Measurements from ENCODE around the gene CHL1.

The CHL1 gene

GRCh38 chr3:212432-212831 lies 15.9 kb downstream of the CHL1 start:
- no peak for DNase-seq (ENCODE audit: low read depth in 1 of 2, low spot score in 1 of 2)

DNA sequence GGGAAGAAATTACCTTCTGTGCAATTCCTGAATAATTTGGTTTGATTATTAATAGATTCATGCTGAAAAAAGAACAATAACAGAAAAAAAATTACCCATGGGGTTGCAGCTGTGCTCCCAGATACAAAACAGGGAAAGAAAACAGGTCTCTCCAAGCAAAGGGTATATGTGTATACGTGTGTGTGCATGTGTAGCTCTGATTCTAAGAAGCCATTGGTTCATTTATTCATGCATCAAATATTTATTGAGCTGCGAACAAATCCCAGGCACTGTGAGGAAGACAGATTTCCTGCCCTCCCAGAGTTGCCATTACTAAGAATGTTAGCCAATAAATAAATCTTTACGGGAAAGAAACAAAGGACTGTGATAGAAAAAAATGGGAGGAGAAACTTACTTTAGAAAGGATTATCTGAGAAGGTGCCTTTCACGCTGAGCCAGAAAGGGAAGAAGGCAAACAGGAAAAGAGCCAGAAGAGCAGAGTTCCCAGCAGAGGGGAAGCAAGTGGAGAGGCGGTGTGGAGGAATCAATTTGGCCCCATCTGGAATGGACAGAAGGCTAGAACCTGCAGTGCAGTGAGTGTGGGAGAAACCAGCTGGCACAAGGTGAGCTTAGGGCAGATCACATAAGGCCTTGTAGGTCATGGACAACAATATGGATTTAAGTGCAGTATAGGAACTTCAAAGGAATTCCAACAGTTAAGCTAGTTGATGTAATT lies 20.7 kb downstream of the CHL1 start:
- DNase-seq (ENCODE audit: low read depth in 1 of 2, low spot score in 1 of 2), result no peak

GRCh38 chr3:217948-218347 lies 21.4 kb downstream of the CHL1 start:
- no peak for DNase-seq (ENCODE audit: low read depth in 1 of 2, low spot score in 1 of 2)

- no peak for DNase-seq (ENCODE audit: low read depth in 1 of 2, low spot score in 1 of 2)
Observed at GRCh38 chr3:228442-229182, 32.0 kb downstream of the CHL1 start.

DNA sequence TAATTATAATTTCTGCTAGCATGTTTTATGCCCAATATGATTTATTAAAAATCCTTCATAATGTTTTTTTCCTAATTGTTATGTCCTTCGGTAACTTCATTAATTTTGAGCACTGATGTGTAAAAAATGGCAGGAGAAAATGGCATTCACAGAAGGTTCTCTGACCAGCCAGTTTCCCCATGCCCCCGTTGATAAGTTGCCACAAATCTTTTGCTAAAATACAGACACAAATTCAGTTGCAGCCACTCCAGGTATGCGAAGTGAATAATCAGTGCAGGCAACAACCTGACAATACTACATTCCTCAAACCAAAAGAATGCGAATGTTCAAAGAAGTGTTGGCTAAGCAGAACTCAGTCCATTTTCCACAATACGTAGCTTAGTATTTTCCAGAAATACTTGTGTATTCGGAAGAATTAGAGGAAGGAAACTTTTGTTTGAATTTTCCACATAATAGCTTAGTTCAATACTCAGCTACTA lies 32.7 kb downstream of the CHL1 start:
- no peak for DNase-seq (ENCODE audit: low read depth in 1 of 2, low spot score in 1 of 2)

- DNase-seq (ENCODE audit: low read depth in 1 of 2, low spot score in 1 of 2), result no peak
Observed at GRCh38 chr3:236881-237280, 40.3 kb downstream of the CHL1 start.

DNA sequence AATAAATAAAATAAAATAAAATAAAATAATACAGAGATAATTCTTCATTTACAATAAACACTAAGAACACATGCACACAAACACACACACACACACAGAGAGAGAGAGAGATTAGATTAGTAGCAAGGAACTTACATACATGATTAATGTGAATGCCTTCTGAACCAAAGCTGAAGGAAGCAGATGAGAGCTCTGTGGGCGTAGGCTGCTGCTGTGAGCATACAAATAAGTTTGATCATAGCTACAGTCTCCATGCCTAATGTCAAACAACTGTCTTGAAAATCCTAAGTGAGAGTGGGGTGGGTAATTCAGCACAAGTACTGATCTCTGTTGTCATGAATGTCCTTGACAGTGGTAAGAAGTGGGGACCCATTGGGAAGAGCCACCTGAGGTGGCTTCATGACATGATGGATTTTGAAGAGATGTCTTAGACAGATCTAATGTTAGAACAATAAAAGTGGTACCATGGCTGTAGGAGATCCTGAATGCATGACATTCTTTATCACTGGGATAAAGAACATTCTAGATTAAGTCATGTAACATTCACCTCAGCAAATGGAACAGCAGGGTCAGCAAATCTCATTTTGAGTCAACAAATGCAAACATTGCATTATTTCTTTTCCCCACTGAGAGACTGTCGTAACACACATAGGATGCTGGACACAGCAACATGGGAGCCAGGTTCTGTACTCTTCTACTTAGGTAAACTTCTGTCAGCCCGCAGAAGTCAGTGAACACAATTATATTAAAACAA lies 46.2 kb downstream of the CHL1 start:
- DNase-seq (ENCODE audit: low read depth in 1 of 2, low spot score in 1 of 2), result no peak

GRCh38 chr3:243356-243725 lies 46.8 kb downstream of the CHL1 start:
- no peak for DNase-seq (ENCODE audit: low read depth in 1 of 2, low spot score in 1 of 2)

GRCh38 chr3:244041-244440 lies 47.5 kb downstream of the CHL1 start:
- DNase-seq (ENCODE audit: low read depth in 1 of 2, low spot score in 1 of 2), result no peak

DNA sequence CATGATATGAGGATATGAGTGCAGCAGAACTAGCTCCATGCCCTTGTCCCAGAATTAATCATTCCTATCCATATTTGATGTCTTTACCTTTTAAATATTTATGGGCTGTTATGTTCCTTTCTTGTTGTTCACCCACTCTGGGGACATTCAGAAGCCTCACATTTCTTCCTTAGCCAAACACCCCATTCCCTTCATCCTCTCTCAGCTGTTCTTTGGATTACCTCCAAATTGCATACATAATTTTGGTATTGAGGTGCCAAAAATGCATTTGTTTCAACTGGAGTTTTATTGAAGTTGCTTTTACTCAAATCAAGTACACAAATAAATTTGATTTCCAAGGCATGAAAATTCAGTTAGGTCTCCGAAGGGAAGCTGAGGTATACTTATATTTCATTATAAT lies 51.4 kb downstream of the CHL1 start:
- DNase-seq (ENCODE audit: low read depth in 1 of 2, low spot score in 1 of 2), result no peak

DNA sequence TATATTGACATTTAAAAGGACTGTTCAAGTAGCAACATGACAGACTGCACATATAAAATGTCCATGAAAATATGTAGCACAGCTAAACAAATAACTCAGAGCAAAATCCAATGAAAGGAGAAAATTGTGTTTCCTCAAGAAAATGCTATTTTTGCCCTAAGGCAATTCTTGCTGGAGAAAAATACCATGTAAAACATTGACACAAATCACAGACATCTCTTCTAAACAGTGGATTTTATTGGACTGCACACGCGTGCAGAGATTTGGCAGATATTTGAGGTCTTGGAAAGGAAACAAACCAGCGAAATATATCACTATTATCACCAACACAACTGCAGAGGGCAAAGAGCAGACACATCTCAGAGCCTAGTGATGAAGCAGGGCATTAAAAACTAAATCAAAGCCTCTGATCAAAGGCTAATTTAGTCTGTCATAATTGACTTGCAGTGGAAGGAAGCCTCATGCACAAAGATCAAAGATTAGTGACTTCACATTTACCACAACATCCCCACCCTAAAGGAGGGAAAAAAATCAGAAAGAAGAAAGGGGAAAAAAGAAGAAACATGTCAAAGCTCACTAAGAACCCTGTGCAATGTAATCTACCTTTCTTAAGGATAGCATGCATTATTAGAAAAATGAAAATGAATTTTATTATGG lies 52.4 kb downstream of the CHL1 start:
- no peak for DNase-seq (ENCODE audit: low read depth in 1 of 2, low spot score in 1 of 2)

- DNase-seq (ENCODE audit: low read depth in 1 of 2, low spot score in 1 of 2), result no peak
Observed at GRCh38 chr3:249587-250262, 53.2 kb downstream of the CHL1 start.

DNA sequence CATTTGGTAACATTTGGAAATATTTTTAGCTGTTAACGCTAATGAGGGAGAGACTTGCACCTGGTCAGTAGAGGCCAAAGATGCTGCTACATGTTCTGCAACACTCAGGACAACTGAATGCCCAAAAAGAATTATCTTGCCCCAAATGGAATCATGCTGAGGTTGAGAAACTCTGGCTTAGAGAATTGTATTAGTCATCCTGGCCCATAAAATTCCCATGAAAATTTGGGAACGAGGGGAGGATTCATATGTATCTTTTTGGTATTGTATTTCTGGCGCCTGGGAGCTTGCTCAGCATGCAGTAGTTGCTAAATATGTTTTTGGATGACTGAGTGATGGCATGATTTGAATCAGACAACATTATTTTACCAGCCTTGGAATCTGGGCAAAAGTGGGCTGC lies 59.9 kb downstream of the CHL1 start:
- no peak for DNase-seq (ENCODE audit: low read depth in 1 of 2, low spot score in 1 of 2)

- DNase-seq (ENCODE audit: low read depth in 1 of 2, low spot score in 1 of 2), result no peak
Observed at GRCh38 chr3:257826-258225, 61.3 kb downstream of the CHL1 start.

GRCh38 chr3:260898-261297 lies 64.3 kb downstream of the CHL1 start:
- DNase-seq (ENCODE audit: low read depth in 1 of 2, low spot score in 1 of 2), result no peak

GRCh38 chr3:263393-263792 lies 66.8 kb downstream of the CHL1 start:
- DNase-seq (ENCODE audit: low read depth in 1 of 2, low spot score in 1 of 2), result no peak

DNA sequence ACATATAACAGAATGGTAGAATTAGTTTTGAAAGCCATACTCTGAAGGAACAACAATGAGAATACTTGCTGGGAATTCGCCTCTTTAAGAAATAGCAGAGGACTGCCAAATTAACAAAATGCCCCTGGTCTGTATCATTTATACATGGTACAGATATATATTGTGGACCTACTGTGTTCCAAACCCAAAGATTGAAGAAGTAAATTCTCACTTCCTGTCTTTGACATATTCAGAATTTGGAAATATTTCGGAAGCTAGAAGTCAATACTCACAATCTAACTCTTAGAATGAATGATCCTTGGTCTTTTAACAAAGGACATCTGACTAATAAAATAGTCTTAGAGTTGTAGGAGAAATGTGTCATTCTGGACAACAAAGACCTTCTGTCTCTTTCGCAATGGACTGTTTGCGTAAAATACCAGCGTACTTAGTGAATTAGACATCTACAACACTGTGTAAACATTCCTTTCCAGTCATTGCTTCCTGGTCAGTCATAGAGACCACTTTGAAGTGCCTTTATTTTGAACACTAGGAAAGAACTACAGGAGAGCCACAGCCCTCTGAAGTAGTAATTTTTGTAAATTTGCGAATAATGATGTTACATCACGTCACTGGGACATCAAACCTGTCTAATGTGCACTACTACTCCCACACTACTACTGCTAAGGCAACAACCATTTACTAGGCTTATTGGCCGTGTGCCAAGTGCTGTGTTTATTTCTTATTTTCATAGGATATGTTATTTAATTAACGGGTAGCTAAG lies 68.0 kb downstream of the CHL1 start:
- no peak for DNase-seq (ENCODE audit: low read depth in 1 of 2, low spot score in 1 of 2)

DNA sequence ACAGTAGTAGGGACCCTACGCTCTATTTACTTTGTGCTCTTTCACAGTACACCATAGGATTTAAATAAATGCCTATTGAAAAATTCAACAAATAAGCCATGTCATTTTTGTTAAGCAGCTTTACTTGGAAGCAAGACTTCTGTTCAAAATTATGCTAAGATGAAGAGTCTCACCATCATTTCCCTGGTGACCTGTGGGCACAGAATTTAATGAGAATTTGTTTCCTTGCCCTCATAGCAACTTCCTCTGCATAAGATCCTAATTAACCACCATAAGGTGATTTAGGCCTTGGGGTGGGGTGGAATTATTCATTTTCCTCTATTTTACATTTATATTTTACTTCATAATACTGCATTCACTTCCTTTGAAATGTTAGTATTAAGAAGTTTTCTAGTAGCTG lies 70.5 kb downstream of the CHL1 start:
- no peak for DNase-seq (ENCODE audit: low read depth in 1 of 2, low spot score in 1 of 2)

DNA sequence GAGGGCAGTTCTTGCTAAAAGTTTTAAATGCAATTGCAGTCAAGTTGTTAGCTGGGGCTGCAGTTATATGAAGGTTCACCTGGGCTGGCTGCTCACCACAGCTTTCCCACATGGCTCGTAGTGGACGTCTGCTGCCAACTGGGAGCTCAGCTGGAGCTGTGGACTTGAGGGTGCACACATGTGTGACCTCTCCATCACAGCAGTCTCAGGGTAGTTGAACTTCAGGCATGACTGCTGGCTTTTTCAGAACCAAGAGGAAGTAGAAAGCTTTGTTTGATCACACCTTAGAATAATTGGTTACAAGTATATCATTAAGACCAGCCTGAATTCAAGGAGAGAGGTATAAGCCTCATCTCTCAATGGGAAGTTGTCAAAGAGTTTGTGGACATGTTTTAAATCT lies 74.1 kb downstream of the CHL1 start:
- no peak for DNase-seq (ENCODE audit: low read depth in 1 of 2, low spot score in 1 of 2)

- no peak for DNase-seq (ENCODE audit: low read depth in 1 of 2, low spot score in 1 of 2)
Observed at GRCh38 chr3:274927-275326, 78.4 kb downstream of the CHL1 start.

Measured in stimulated activated CD4-positive, alpha-beta T cell treated with anti-CD3 and anti-CD28 coated beads, Interleukin-15, amount 100 ng/mL, for 1 hour (primary cell).